H1 (cell line): ENCODE data around the gene RAMP2. TPM values are rescaled to one million over a fixed set of nuclear protein-coding genes. Genes with fewer than 3 reads are reported as not detected.

Source experiments
- CTCF ChIA-PET: fragments of 300-600 bp; sonication (Branson Sonifier 250); formaldehyde crosslinking; loops from one replicate; lab custom pipeline; 2021; ENCODE audit not compliant: partially characterized antibody; lab: Charles Lee
- POLR2A ChIA-PET: fragments of 300-600 bp; sonication (Branson Sonifier 250); formaldehyde crosslinking; loops from one replicate; lab custom pipeline; 2021; ENCODE audit warnings: inconsistent platforms; ENCODE audit not compliant: partially characterized antibody; lab: Charles Lee
- DNase-seq, 2 experiments: peaks; one replicate each; pipeline versions ENCODE4 v3.0.0 to v3.0.0-alpha.2; 2010 to 2022; ENCODE audit warnings: low spot score in 2 of 2, low read depth in 1 of 2, mixed read lengths in 1 of 2
- FAIRE-seq: peaks from 2 replicates; lab custom pipeline; 2011; peaks lifted over from hg19 to GRCh38; lab: Jason Lieb, UNC
- H2AFZ ChIP-seq: 2 replicates; pipeline ENCODE4 v1.8.1; 2012; ENCODE audit warnings: low read length, inconsistent platforms
- H2AK5ac ChIP-seq: 2 replicates; pipeline ENCODE4 v1.6.1; 2013; ENCODE audit warnings: low read depth, low read length
- H2BK120ac ChIP-seq: replicated peaks from 2 replicates; pipeline ENCODE3; 2013; ENCODE audit warnings: low read depth, low read length, inconsistent platforms
- H2BK12ac ChIP-seq: 2 replicates; pipeline ENCODE4 v1.6.1; 2013; ENCODE audit warnings: low read depth, low read length
- H2BK15ac ChIP-seq: 2 replicates; pipeline ENCODE4 v1.6.1; 2013; ENCODE audit warnings: low read length
- H2BK20ac ChIP-seq: 2 replicates; pipeline ENCODE4 v1.6.1; 2013; ENCODE audit warnings: low read length
- H2BK5ac ChIP-seq: 2 replicates; pipeline ENCODE4 v1.6.1; 2013; ENCODE audit warnings: low read depth, low read length
- H3K14ac ChIP-seq: 2 replicates; pipeline ENCODE4 v1.6.1; 2013; ENCODE audit warnings: inconsistent platforms; ENCODE audit not compliant: insufficient read length
- H3K18ac ChIP-seq: 2 replicates; pipeline ENCODE4 v1.6.1; 2013; ENCODE audit warnings: low read length; ENCODE audit errors: extremely low read depth
- H3K23ac ChIP-seq: 2 replicates; pipeline ENCODE4 v1.6.1; 2013; ENCODE audit warnings: inconsistent platforms; ENCODE audit not compliant: insufficient read length
- H3K23me2 ChIP-seq: 2 replicates; pipeline ENCODE4 v1.6.1; 2013; ENCODE audit warnings: low read depth, low read length
- H3K27ac ChIP-seq: 2 replicates; pipeline ENCODE4 v1.6.1; 2011; ENCODE audit warnings: low read depth, low read length, inconsistent platforms
- H3K27me3 ChIP-seq, 4 experiments: replicated peaks in 1 of 4; 1 replicate in 1 of 4; 2 replicates in 3 of 4; pipeline versions ENCODE4 v1.6.1 to v1.8.1; 2011 to 2013; ENCODE audit warnings: low read length in 3 of 4, mild to moderate bottlenecking in 3 of 4, inconsistent platforms in 2 of 4, mixed read lengths in 2 of 4, moderate library complexity in 1 of 4; ENCODE audit not compliant: control insufficient read depth in 3 of 4, insufficient read depth in 3 of 4; ENCODE audit errors: extremely low read depth in 1 of 4
- H3K36me3 ChIP-seq, 4 experiments: 2 replicates each; pipeline versions ENCODE4 v1.6.1 to v1.8.1; 2011 to 2013; ENCODE audit warnings: mild to moderate bottlenecking in 4 of 4, low read length in 3 of 4, moderate library complexity in 2 of 4, control low read depth in 1 of 4, inconsistent platforms in 1 of 4; ENCODE audit not compliant: insufficient read depth in 4 of 4, control insufficient read depth in 2 of 4
- H3K4ac ChIP-seq: replicated peaks from 2 replicates; pipeline ENCODE3; 2013; ENCODE audit warnings: low read length, low read depth, mixed read lengths, inconsistent platforms; ENCODE audit not compliant: insufficient read length
- H3K4me1 ChIP-seq, 4 experiments: replicated peaks in 1 of 4; 1 replicate in 1 of 4; 2 replicates in 3 of 4; pipeline versions ENCODE4 v1.6.1 to v1.8.1; 2011 to 2013; ENCODE audit warnings: low read length in 3 of 4, inconsistent platforms in 2 of 4, mixed read lengths in 1 of 4; ENCODE audit not compliant: insufficient read depth in 4 of 4, control insufficient read depth in 3 of 4
- H3K4me2 ChIP-seq, 2 experiments: 2 replicates each; pipeline versions ENCODE4 v1.6.1 to v1.8.1; 2011 to 2013; ENCODE audit warnings: low read depth in 2 of 2, low read length in 2 of 2, control low read depth in 1 of 2, inconsistent platforms in 1 of 2, mild to moderate bottlenecking in 1 of 2; ENCODE audit not compliant: insufficient read depth in 1 of 2
- H3K4me3 ChIP-seq, 4 experiments: fragments of 200-600, 300-600 bp in 1 of 4; sonication (generic), shearing (Covaris generic), sonication (Bioruptor Twin) in 1 of 4; 2 replicates each; pipeline versions ENCODE4 v1.5.1 to v1.8.1; 2011 to 2016; ENCODE audit warnings: low read length in 4 of 4, low read depth in 3 of 4, control low read depth in 2 of 4, inconsistent platforms in 2 of 4, mild to moderate bottlenecking in 2 of 4, mixed read lengths in 1 of 4, moderate library complexity in 1 of 4; ENCODE audit not compliant: insufficient read depth in 2 of 4; ENCODE audit errors: extremely low read depth in 1 of 4
- H3K56ac ChIP-seq: replicated peaks from 2 replicates; pipeline ENCODE3; 2013; ENCODE audit warnings: low read depth, mild to moderate bottlenecking, mixed read lengths, low read length, inconsistent platforms; ENCODE audit not compliant: insufficient read length
- H3K79me1 ChIP-seq: 2 replicates; pipeline ENCODE4 v1.6.1; 2013; ENCODE audit warnings: low read depth, low read length, control low read depth
- H3K79me2 ChIP-seq, 2 experiments: 2 replicates each; pipeline versions ENCODE4 v1.6.1 to v1.8.1; 2012 to 2013; ENCODE audit warnings: low read length in 2 of 2, mild to moderate bottlenecking in 2 of 2, inconsistent platforms in 1 of 2; ENCODE audit not compliant: insufficient read depth in 2 of 2, control insufficient read depth in 1 of 2
- H3K9ac ChIP-seq, 4 experiments: replicated peaks in 1 of 4; 1 replicate in 1 of 4; 2 replicates in 3 of 4; pipeline versions ENCODE4 v1.6.1 to v1.8.1; 2011 to 2013; ENCODE audit warnings: low read depth in 3 of 4, low read length in 3 of 4, control low read depth in 2 of 4, mild to moderate bottlenecking in 2 of 4, moderate library complexity in 2 of 4, inconsistent platforms in 1 of 4; ENCODE audit errors: extremely low read depth in 1 of 4
- H3K9me3 ChIP-seq, 2 experiments: 2 replicates each; pipeline versions ENCODE4 v1.6.1 to v1.8.1; 2012 to 2013; ENCODE audit warnings: mild to moderate bottlenecking in 2 of 2, moderate library complexity in 2 of 2, control low read depth in 1 of 2, inconsistent platforms in 1 of 2, low read depth in 1 of 2, low read length in 1 of 2, mixed read lengths in 1 of 2; ENCODE audit not compliant: insufficient read depth in 2 of 2
- H4K20me1 ChIP-seq, 2 experiments: replicated peaks in 1 of 2; 2 replicates each; pipeline versions ENCODE3 to v1.8.1; 2011 to 2013; ENCODE audit warnings: inconsistent platforms in 2 of 2, low read length in 2 of 2, mild to moderate bottlenecking in 1 of 2; ENCODE audit not compliant: insufficient read depth in 2 of 2, control insufficient read depth in 1 of 2
- H4K5ac ChIP-seq: 2 replicates; pipeline ENCODE4 v1.6.1; 2013; ENCODE audit warnings: low read length, low read depth, mixed read lengths, inconsistent platforms; ENCODE audit not compliant: insufficient read length
- H4K8ac ChIP-seq: 2 replicates; pipeline ENCODE4 v1.8.0; 2013; ENCODE audit warnings: mild to moderate bottlenecking, moderate library complexity, low read length, inconsistent platforms; ENCODE audit not compliant: insufficient read depth; ENCODE audit errors: extremely low read depth
- H4K91ac ChIP-seq: replicated peaks from 2 replicates; pipeline ENCODE3; 2013; ENCODE audit warnings: low read length, mixed read lengths, inconsistent platforms; ENCODE audit not compliant: insufficient read length
- CHD1 ChIP-seq: IDR thresholded peaks from 2 replicates; pipeline ENCODE4 v1.6.1; 2012; ENCODE audit warnings: low read depth, low read length, improper control_type of control experiment
- CTBP2 ChIP-seq: IDR thresholded peaks from 2 replicates; pipeline ENCODE4 v1.7.0; 2011; ENCODE audit warnings: borderline replicate concordance, mild to moderate bottlenecking, moderate library complexity, mixed read lengths, low read length; ENCODE audit not compliant: insufficient read depth, insufficient read length
- EGR1 ChIP-seq: IDR thresholded peaks from 2 replicates; pipeline ENCODE4 v1.6.1; 2011; ENCODE audit warnings: low read depth, low read length, borderline replicate concordance
- KDM4A ChIP-seq: IDR thresholded peaks from one replicate; pipeline ENCODE4 v1.7.1; 2012; ENCODE audit warnings: low read depth, mild to moderate bottlenecking, moderate library complexity, low read length, inconsistent platforms; ENCODE audit not compliant: severe bottlenecking
- MAX ChIP-seq: IDR thresholded peaks from 2 replicates; pipeline ENCODE4 v1.6.1; 2012; ENCODE audit warnings: inconsistent platforms
- POU5F1 ChIP-seq: IDR thresholded peaks from 2 replicates; pipeline ENCODE4 v1.6.1; 2011; ENCODE audit warnings: low read depth, mild to moderate bottlenecking, low read length, moderate library complexity
- RFX5 ChIP-seq: IDR thresholded peaks from 2 replicates; pipeline ENCODE4 v1.6.1; 2011; ENCODE audit warnings: low read depth, low read length, improper control_type of control experiment, borderline replicate concordance
- SP1 ChIP-seq: IDR thresholded peaks from 2 replicates; pipeline ENCODE4 v1.6.1; 2011; ENCODE audit warnings: low read depth, low read length
- SP4 ChIP-seq: IDR thresholded peaks from 2 replicates; pipeline ENCODE4 v1.6.1; 2012; ENCODE audit warnings: low read length, inconsistent platforms
- SUZ12 ChIP-seq: fragments of 200-600 bp; sonication (generic); IDR thresholded peaks from 2 replicates; pipeline ENCODE4 v1.6.1; 2012; ENCODE audit warnings: mild to moderate bottlenecking, inconsistent platforms, low read length, moderate library complexity, mixed read lengths
- TAF1 ChIP-seq: IDR thresholded peaks from 2 replicates; pipeline ENCODE4 v1.6.1; 2011; ENCODE audit warnings: mild to moderate bottlenecking, low read depth, low read length
- ZNF274 ChIP-seq: IDR thresholded peaks from 2 replicates; pipeline ENCODE4 v1.7.0; 2012; ENCODE audit warnings: low read length, borderline replicate concordance; ENCODE audit errors: extremely low read depth
- WGBS, 2 experiments: shearing (Covaris generic) in 1 of 2; methylation state at CpG; one replicate each; pipeline versions ENCODE4 v1.1.6 to v1.1.7; 2013 to 2015; ENCODE audit warnings: low lambda C conversion rate in 2 of 2, mixed read lengths in 2 of 2, inconsistent platforms in 1 of 2, low coverage in 1 of 2, missing lambda C conversion rate in 1 of 2; ENCODE audit not compliant: insufficient replicate concordance in 2 of 2, insufficient coverage in 1 of 2, insufficient read length in 1 of 2; ENCODE audit errors: extremely low coverage in 1 of 2, missing lambda C conversion rate in 1 of 2; 5-methylcytosine and 5-hydroxymethylcytosine counted together
- polyA plus RNA-seq, 7 experiments: library from polyadenylated mRNA; depleted of rRNA in 3 of 7; stranded (reverse) in 5 of 7; unstranded in 2 of 7; fragments of >200 nt in 5 of 7; fragments of 200-250 nt in 2 of 7; gene quantifications; 1 replicate in 5 of 7; 2 replicates in 1 of 7; 4 replicates in 1 of 7; pipeline versions ENCODE4 v1.2.1 to v1.2.3, GENCODE V29; 2011 to 2013; ENCODE audit warnings: missing spikeins in 2 of 7, mixed read lengths in 2 of 7
- total RNA-seq: library from RNA; stranded (reverse); fragmentation: NEBNext Ultra II Directional; extraction: Animal tissue kit (Norgen Biotek cat#: 25700); gene quantifications from 2 replicates; pipeline ENCODE4 v1.2.1, GENCODE V29; 2021

Gene RAMP2
- total and polyA plus RNA-seq, 2 of the 8 experiments (the other 6 are each of a cell fraction or from before 2014, with no cell fraction given), result 13.4 to 41.7 TPM

- Histone ChIP-seq H3K4me3 (peak overlapping the region; percentile 38 to 76 (median 54)), H3K23me2 (peaks cover 11% of the 10 kb centered on the region), H2BK5ac (0 out of 2 replicates have a peak overlapping the region, but pooled peaks have one; percentile 30), H2BK20ac (no peak overlapping the region), H2BK15ac (no peak overlapping the region; the same call in 1 of the 2 replicates), H2BK12ac (no peak overlapping the region; the same call in 1 of the 2 replicates), H3K23ac (no peak overlapping the region), H3K9me3 (no peaks in the 10 kb centered on the region), H3K18ac (no peak overlapping the region; the same call in 1 of the 2 replicates), H3K79me1 (no peaks in the 10 kb centered on the region), H3K14ac (no peak overlapping the region), H3K4me2 (peak overlapping the region; percentile 92 to 99), H3K9ac (peak overlapping the region in 2 of 4 experiments; percentile 34 to 43; a peak in 5 of 7 replicates), H4K20me1 (no peaks in the 10 kb centered on the region), H3K27me3 (peaks cover 6 to 23% (median 19%) of the 10 kb centered on the region in 4 experiments), H2BK120ac (no peak overlapping the region), H3K4ac (no peak overlapping the region), H4K91ac (no peak overlapping the region), H3K36me3 (peaks cover 6 to 14% (median 10%) of the 10 kb centered on the region in 4 experiments; a peak in 6 of 8 replicates), H2AFZ (no peak overlapping the region), H3K27ac (no peak overlapping the region), H3K4me1 (peaks cover 0 to 14% (median 8%) of the 10 kb centered on the region in 4 experiments; a peak in 6 of 7 replicates), H2AK5ac (no peak overlapping the region), H3K56ac (no peak overlapping the region), H4K5ac (no peak overlapping the region), H3K79me2 (no peaks in the 10 kb centered on the region), H4K8ac (peak overlapping the region; percentile 80)
- POLR2A ChIA-PET, result interaction anchor here (0.6 to 3.8 kb wide), 12 partner anchors 8 to 203 kb away, joined by 3 to 17 read pairs (median 5); partner anchors contain the start of genes CNTD1, COA3, PSMC3IP and RAMP2
- WGBS, 2 experiments, result 28% methylated on average over 27 of the region's 39 CpGs; no CpG with 5 or more reads in 1 of the 2 experiments
- DNase-seq, result no peak
- FAIRE-seq, result no peak
- CTCF ChIA-PET, result interaction anchor here (0.6 to 2.1 kb wide), 5 partner anchors 17 to 217 kb away, joined by 3 to 5 read pairs (median 3); partner anchors contain the start of genes CNTD1, COA3 and RPL27
- no peak for TF ChIP-seq CHD1
- TF ChIP-seq MAX, result no peak
- TF ChIP-seq CTBP2, result no peak
- no peak for TF ChIP-seq POU5F1
- TF ChIP-seq EGR1, result no peak
- TF ChIP-seq TAF1, result no peak
- TF ChIP-seq SP4, result no peak
- peak; percentile 68 for TF ChIP-seq KDM4A
- peak; percentile 23; the same call in 1 of the 2 replicates for TF ChIP-seq SUZ12
- no peak for TF ChIP-seq ZNF274
- TF ChIP-seq RFX5, result no peak
- no peak for TF ChIP-seq SP1
Measured at GRCh38 chr17:42780851-42781638, 20.0 kb downstream of the RAMP2 start.
